Kidney capillary endothelial cell (primary cell): ENCODE measurements around the gene LUC7L3.
"Not testable (repeated sequence)": the region's sequence is repeated elsewhere in the genome, so short reads cannot be mapped to it uniquely, and the experiment has no call there.

ENCODE experiments used
- DNase-seq: peaks from one replicate; pipeline ENCODE4 v3.0.0-alpha.2; 2018; ENCODE audit warnings: low spot score

The LUC7L3 gene

GRCh38 chr17:50783193-50783660, 63.8 kb downstream of the LUC7L3 start:
- peak; percentile 74 for DNase-seq

GRCh38 chr17:50783905-50784304, 64.5 kb downstream of the LUC7L3 start:
- DNase-seq, result no peak

- DNase-seq, result no peak
These were observed 65.7 kb downstream of the LUC7L3 start for GRCh38 chr17:50785126-50785525.

- no peak for DNase-seq
These were observed 66.7 kb downstream of the LUC7L3 start for GRCh38 chr17:50785946-50786570.

GRCh38 chr17:50787106-50787505, 67.7 kb downstream of the LUC7L3 start:
- no peak for DNase-seq

- DNase-seq, result peak; percentile 40
These were observed 71.2 kb downstream of the LUC7L3 start for GRCh38 chr17:50790618-50791017.

GRCh38 chr17:50792132-50792531, 72.7 kb downstream of the LUC7L3 start:
- DNase-seq, result no peak

GRCh38 chr17:50793007-50793406, 73.6 kb downstream of the LUC7L3 start:
- DNase-seq, result no peak

GRCh38 chr17:50794361-50794760, 75.0 kb downstream of the LUC7L3 start:
- no peak for DNase-seq

GRCh38 chr17:50797135-50797810, 77.9 kb downstream of the LUC7L3 start:
- DNase-seq, result no peak

GRCh38 chr17:50798424-50799288, 79.3 kb downstream of the LUC7L3 start:
- DNase-seq, result no peak

- no peak for DNase-seq
These were observed 80.2 kb downstream of the LUC7L3 start for GRCh38 chr17:50799582-50799981.

GRCh38 chr17:50800196-50800700, 80.8 kb downstream of the LUC7L3 start:
- no peak for DNase-seq

- no peak for DNase-seq
These were observed 83.5 kb downstream of the LUC7L3 start for GRCh38 chr17:50802609-50803571.

- no peak for DNase-seq
These were observed 84.3 kb downstream of the LUC7L3 start for GRCh38 chr17:50803676-50804075.

- not testable (repeated sequence) for DNase-seq
These were observed 85.5 kb downstream of the LUC7L3 start for GRCh38 chr17:50804749-50805475.

GRCh38 chr17:50805486-50805885, 86.1 kb downstream of the LUC7L3 start:
- DNase-seq, result no peak
